GM19455 (cell line): ENCODE data around the gene TRIL.

ENCODE experiments used
- ATAC-seq: cut with Tn5 transposase; IDR thresholded peaks from one replicate; pipeline ENCODE4 v1.9.1; 2021; ENCODE audit not compliant: unreplicated experiment

The TRIL gene

GRCh38 chr7:28984217-28984616 is 26.1 kb upstream of the TRIL start:
- no peak for ATAC-seq

GRCh38 chr7:28983396-28984190 is 25.5 kb upstream of the TRIL start:
- ATAC-seq, result no peak

- no peak for ATAC-seq
Measured at GRCh38 chr7:28981161-28981465, 23.0 kb upstream of the TRIL start.

- no peak for ATAC-seq
Measured at GRCh38 chr7:28980451-28981160, 22.5 kb upstream of the TRIL start.

- ATAC-seq, result no peak
Measured at GRCh38 chr7:28979776-28980175, 21.6 kb upstream of the TRIL start.

- ATAC-seq, result no peak
Measured at GRCh38 chr7:28977881-28978280, 19.8 kb upstream of the TRIL start.

GRCh38 chr7:28976022-28976421 is 17.9 kb upstream of the TRIL start:
- ATAC-seq, result no peak

- no peak for ATAC-seq
Measured at GRCh38 chr7:28973591-28973990, 15.5 kb upstream of the TRIL start.

- ATAC-seq, result no peak
Measured at GRCh38 chr7:28964056-28964455, 5.9 kb upstream of the TRIL start.

GRCh38 chr7:28961972-28962371 is 3.8 kb upstream of the TRIL start:
- no peak for ATAC-seq

GRCh38 chr7:28960071-28960840 is 2.1 kb upstream of the TRIL start:
- no peak for ATAC-seq

- ATAC-seq, result no peak
Measured at GRCh38 chr7:28958980-28959347, 834 bp upstream of the TRIL start.

- no peak for ATAC-seq
Measured at GRCh38 chr7:28957751-28958234, 337 bp downstream of the TRIL start.

- no peak for ATAC-seq
Measured at GRCh38 chr7:28957064-28957750, 923 bp downstream of the TRIL start.

GRCh38 chr7:28956608-28957063 is 1.5 kb downstream of the TRIL start:
- no peak for ATAC-seq

- ATAC-seq, result no peak
Measured at GRCh38 chr7:28955718-28956607, 2.2 kb downstream of the TRIL start.

- ATAC-seq, result no peak
Measured at GRCh38 chr7:28955356-28955717, 2.8 kb downstream of the TRIL start.

GRCh38 chr7:28954946-28955345 is 3.2 kb downstream of the TRIL start:
- ATAC-seq, result no peak

GRCh38 chr7:28954471-28954870 is 3.7 kb downstream of the TRIL start:
- no peak for ATAC-seq

GRCh38 chr7:28953633-28954032 is 4.5 kb downstream of the TRIL start:
- no peak for ATAC-seq
